Mesothelial cell of epicardium (in vitro differentiated cells): Measurements from ENCODE around the gene ADD3. TPM values are rescaled to one million over a fixed set of nuclear protein-coding genes. Genes with fewer than 3 reads are reported as not detected.
A peak's percentile ranks its signal among the peaks of the same experiment; 100 is the strongest.

ENCODE experiments used
- DNase-seq, 2 experiments: peaks; one replicate each; pipeline ENCODE4 v3.0.0; 2021; ENCODE audit warnings: low spot score in 2 of 2; ENCODE audit not compliant: unreplicated experiment in 2 of 2
- H3K27ac Mint-ChIP-seq: 2 replicates; pipeline ENCODE4 v1.8.0; 2021; ENCODE audit warnings: mixed read lengths
- H3K27me3 Mint-ChIP-seq: 2 replicates; pipeline ENCODE4 v1.8.0; 2021; ENCODE audit warnings: low read depth, mixed read lengths
- H3K36me3 Mint-ChIP-seq: 2 replicates; pipeline ENCODE4 v1.8.0; 2021; ENCODE audit warnings: mixed read lengths
- H3K4me1 Mint-ChIP-seq: 2 replicates; pipeline ENCODE4 v1.8.0; 2021; ENCODE audit warnings: mixed read lengths
- H3K4me3 Mint-ChIP-seq: 2 replicates; pipeline ENCODE4 v1.8.0; 2021; ENCODE audit warnings: mild to moderate bottlenecking, moderate library complexity, mixed read lengths
- H3K9me3 Mint-ChIP-seq: 2 replicates; pipeline ENCODE4 v1.8.0; 2021; ENCODE audit warnings: mixed read lengths
- CTCF ChIP-seq: fragments of 200-600 bp; sonication (generic); IDR thresholded peaks from one replicate; pipeline ENCODE4 v1.5.0; 2021; ENCODE audit warnings: antibody characterized with exemption; ENCODE audit not compliant: unreplicated experiment
- total RNA-seq: library from RNA; stranded (reverse); gene quantifications from 3 replicates; pipeline ENCODE4 v1.2.1, GENCODE V29; 2021

ADD3 gene
- total RNA-seq: 98.7 to 104 TPM (median 101 TPM) in 3 replicates

GRCh38 chr10:110007701-110008517 lies at the start of gene ADD3:
Gene ADD3, plus strand, starts transcription at chr10:110007984. Its CDS starts 92,670 bp downstream, at chr10:110100654.
- Mint-ChIP-seq H3K36me3 (no peaks in the 10 kb centered on the region), H3K27ac (peak within 1 kb of the TSS; percentile 89), H3K27me3 (no peaks in the 10 kb centered on the region), H3K4me1 (peaks cover 54% of the 10 kb centered on the region), H3K4me3 (no peak within 1 kb of the TSS), H3K9me3 (no peaks in the 10 kb centered on the region)
- TF ChIP-seq CTCF: no peak
- peak; percentile 98 for DNase-seq

- H3K9me3 Mint-ChIP-seq: no peaks in the 10 kb centered on the region
- DNase-seq: no peak
- H3K27me3 Mint-ChIP-seq: no peaks in the 10 kb centered on the region
- TF ChIP-seq CTCF: no peak
- H3K4me3 Mint-ChIP-seq: no peak overlapping the region
- H3K36me3 Mint-ChIP-seq: no peaks in the 10 kb centered on the region
- H3K27ac Mint-ChIP-seq: peak overlapping the region; percentile 3
- H3K4me1 Mint-ChIP-seq: peaks cover 32% of the 10 kb centered on the region
These were observed 49.7 kb upstream of the ADD3 start for GRCh38 chr10:109958059-109958458.

GRCh38 chr10:109959259-109960145 lies 48.3 kb upstream of the ADD3 start:
- DNase-seq: no peak
- Mint-ChIP-seq H3K27me3 (no peaks in the 10 kb centered on the region), H3K27ac (no peak overlapping the region), H3K4me1 (peaks cover 38% of the 10 kb centered on the region), H3K4me3 (no peak overlapping the region), H3K9me3 (no peaks in the 10 kb centered on the region), H3K36me3 (no peaks in the 10 kb centered on the region)
- TF ChIP-seq CTCF: no peak

GRCh38 chr10:109960682-109961081 lies 47.1 kb upstream of the ADD3 start:
- no peak overlapping the region for H3K4me3 Mint-ChIP-seq
- DNase-seq: no peak
- no peaks in the 10 kb centered on the region for H3K27me3 Mint-ChIP-seq
- H3K36me3 Mint-ChIP-seq: no peaks in the 10 kb centered on the region
- peak overlapping the region; percentile 90 for H3K27ac Mint-ChIP-seq
- H3K4me1 Mint-ChIP-seq: peaks cover 42% of the 10 kb centered on the region
- TF ChIP-seq CTCF: no peak
- H3K9me3 Mint-ChIP-seq: no peaks in the 10 kb centered on the region

GRCh38 chr10:109961174-109962001 lies 46.4 kb upstream of the ADD3 start:
- no peak for DNase-seq
- Mint-ChIP-seq H3K27me3 (no peaks in the 10 kb centered on the region), H3K27ac (peak overlapping the region; percentile 90), H3K36me3 (no peaks in the 10 kb centered on the region), H3K4me3 (no peak overlapping the region), H3K9me3 (no peaks in the 10 kb centered on the region), H3K4me1 (peaks cover 42% of the 10 kb centered on the region)
- no peak for TF ChIP-seq CTCF
